ENCODE data around the gene IRF7. TPM values are rescaled to one million over a fixed set of nuclear protein-coding genes. Genes with fewer than 3 reads are reported as not detected.

The IRF7 gene
- total RNA-seq, 1 experiment from 2014 or later: 8.8 TPM

- Histone ChIP-seq H3K27me3 (replicated peaks; ENCODE audit: insufficient read depth, low read depth, low read length, poor library complexity) (no peaks in the 10 kb centered on the region), H3K9me3 (ENCODE audit: low read depth, low read length, poor library complexity, severe bottlenecking) (no peaks in the 10 kb centered on the region), H3K4me3 (ENCODE audit: low read depth, low read length, poor library complexity, severe bottlenecking) (no peak overlapping the region), H3K4me1 (ENCODE audit: insufficient read depth, low read length, poor library complexity, severe bottlenecking) (peaks cover 15% of the 10 kb centered on the region), H3K36me3 (ENCODE audit: insufficient read depth, low read length, poor library complexity, severe bottlenecking) (peaks cover 6% of the 10 kb centered on the region), H3K27ac (ENCODE audit: low read depth, low read length, poor library complexity, severe bottlenecking) (no peak overlapping the region)
- ChIA-PET CTCF (interaction anchor here (0.6 kb wide), 1 partner anchor 106 kb away, joined by 5 read pairs; no protein-coding TSS in a partner anchor), POLR2A (ENCODE audit: low non-redundant PET) (no interaction called here)
- TF ChIP-seq EZH2 (IDR thresholded peaks at IDR 0.05; ENCODE audit: borderline replicate concordance, low read depth, low read length, poor library complexity, severe bottlenecking) (no peak), CTCF (conservative IDR thresholded peaks at IDR 0.05; ENCODE audit: low read depth, low read length) (no peak)
- BruUV-seq (replicated peaks): no TSS peak
- DNase-seq (ENCODE audit: low spot score): no peak
- intact Hi-C loops (cut with micrococcal nuclease; ENCODE audit: unreplicated experiment): loop anchor here (5.0 kb wide), 1 partner anchor 61 kb away; no protein-coding TSS in a partner anchor
Measured at GRCh38 chr11:660681-661444, 45.1 kb upstream of the IRF7 start.

GRCh38 chr11:660281-660680 lies 44.5 kb upstream of the IRF7 start:
- no peak overlapping the region for H3K27ac ChIP-seq (ENCODE audit: low read depth, low read length, poor library complexity, severe bottlenecking)
- ChIA-PET CTCF (no interaction called here), POLR2A (ENCODE audit: low non-redundant PET) (no interaction called here)
- DNase-seq (ENCODE audit: low spot score): no peak
- no TSS peak for BruUV-seq (replicated peaks)
- peaks cover 9% of the 10 kb centered on the region for H3K4me1 ChIP-seq (ENCODE audit: insufficient read depth, low read length, poor library complexity, severe bottlenecking)
- intact Hi-C loops (cut with micrococcal nuclease; ENCODE audit: unreplicated experiment): loop anchor here (5.0 kb wide), 1 partner anchor 62 kb away; no protein-coding TSS in a partner anchor
- H3K9me3 ChIP-seq (ENCODE audit: low read depth, low read length, poor library complexity, severe bottlenecking): no peaks in the 10 kb centered on the region
- no peak overlapping the region for H3K4me3 ChIP-seq (ENCODE audit: low read depth, low read length, poor library complexity, severe bottlenecking)
- H3K27me3 ChIP-seq (replicated peaks; ENCODE audit: insufficient read depth, low read depth, low read length, poor library complexity): no peaks in the 10 kb centered on the region
- H3K36me3 ChIP-seq (ENCODE audit: insufficient read depth, low read length, poor library complexity, severe bottlenecking): peaks cover 6% of the 10 kb centered on the region
- TF ChIP-seq CTCF (conservative IDR thresholded peaks at IDR 0.05; ENCODE audit: low read depth, low read length): no peak
- no peak for TF ChIP-seq EZH2 (IDR thresholded peaks at IDR 0.05; ENCODE audit: borderline replicate concordance, low read depth, low read length, poor library complexity, severe bottlenecking)

- intact Hi-C loops (cut with micrococcal nuclease; ENCODE audit: unreplicated experiment): loop anchor here (5.0 kb wide), 1 partner anchor 63 kb away; no protein-coding TSS in a partner anchor
- H3K27me3 ChIP-seq (replicated peaks; ENCODE audit: insufficient read depth, low read depth, low read length, poor library complexity): no peaks in the 10 kb centered on the region
- TF ChIP-seq CTCF (conservative IDR thresholded peaks at IDR 0.05; ENCODE audit: low read depth, low read length) (no peak), EZH2 (IDR thresholded peaks at IDR 0.05; ENCODE audit: borderline replicate concordance, low read depth, low read length, poor library complexity, severe bottlenecking) (no peak)
- H3K4me3 ChIP-seq (ENCODE audit: low read depth, low read length, poor library complexity, severe bottlenecking): no peak overlapping the region
- H3K27ac ChIP-seq (ENCODE audit: low read depth, low read length, poor library complexity, severe bottlenecking): no peak overlapping the region
- BruUV-seq (replicated peaks): no TSS peak
- H3K36me3 ChIP-seq (ENCODE audit: insufficient read depth, low read length, poor library complexity, severe bottlenecking): peaks cover 6% of the 10 kb centered on the region
- ChIA-PET POLR2A (ENCODE audit: low non-redundant PET) (no interaction called here), CTCF (no interaction called here)
- H3K9me3 ChIP-seq (ENCODE audit: low read depth, low read length, poor library complexity, severe bottlenecking): no peaks in the 10 kb centered on the region
- DNase-seq (ENCODE audit: low spot score): no peak
- peaks cover 5% of the 10 kb centered on the region for H3K4me1 ChIP-seq (ENCODE audit: insufficient read depth, low read length, poor library complexity, severe bottlenecking)
Measured at GRCh38 chr11:659532-660085, 43.9 kb upstream of the IRF7 start.

Measured in A673 (cell line).